ENCODE measurements around the gene HOXA3. TPM values are rescaled to one million over a fixed set of nuclear protein-coding genes. Genes with fewer than 3 reads are reported as not detected.

HOXA3 gene
- polyA plus RNA-seq, 1 donor (not counting 4 experiments of a cell fraction or from before 2014, with no cell fraction given) = 0.58 TPM

- DNase-seq (ENCODE audit: low read depth, low spot score) (no peak), FAIRE-seq (no peak)
- H3K9me3 ChIP-seq (ENCODE audit: control insufficient read depth, low read depth, low read length) = no peaks in the 10 kb centered on the region
- H4K20me1 ChIP-seq (ENCODE audit: control insufficient read depth, extremely low read depth, insufficient read depth, low read length) = no peaks in the 10 kb centered on the region
- H3K9ac ChIP-seq (ENCODE audit: control insufficient read depth, extremely low read depth, insufficient read depth, low read length) = peak overlapping the region; percentile 93
- peaks cover 3 to 7% of the 10 kb centered on the region in 2 experiments for H3K36me3 ChIP-seq (ENCODE audit: control insufficient read depth in 2 of 2, extremely low read depth in 1 of 2, insufficient read depth in 2 of 2, low read length in 2 of 2)
- dilution Hi-C loops (cut with MboI; ENCODE audit: extremely low pct_ligation_motif_present, low sequenced_read_pairs) = no loop called here
- H3K79me2 ChIP-seq (ENCODE audit: control insufficient read depth, insufficient read depth, low read length) = peaks cover 84% of the 10 kb centered on the region
- TF ChIP-seq, protein P1, sequence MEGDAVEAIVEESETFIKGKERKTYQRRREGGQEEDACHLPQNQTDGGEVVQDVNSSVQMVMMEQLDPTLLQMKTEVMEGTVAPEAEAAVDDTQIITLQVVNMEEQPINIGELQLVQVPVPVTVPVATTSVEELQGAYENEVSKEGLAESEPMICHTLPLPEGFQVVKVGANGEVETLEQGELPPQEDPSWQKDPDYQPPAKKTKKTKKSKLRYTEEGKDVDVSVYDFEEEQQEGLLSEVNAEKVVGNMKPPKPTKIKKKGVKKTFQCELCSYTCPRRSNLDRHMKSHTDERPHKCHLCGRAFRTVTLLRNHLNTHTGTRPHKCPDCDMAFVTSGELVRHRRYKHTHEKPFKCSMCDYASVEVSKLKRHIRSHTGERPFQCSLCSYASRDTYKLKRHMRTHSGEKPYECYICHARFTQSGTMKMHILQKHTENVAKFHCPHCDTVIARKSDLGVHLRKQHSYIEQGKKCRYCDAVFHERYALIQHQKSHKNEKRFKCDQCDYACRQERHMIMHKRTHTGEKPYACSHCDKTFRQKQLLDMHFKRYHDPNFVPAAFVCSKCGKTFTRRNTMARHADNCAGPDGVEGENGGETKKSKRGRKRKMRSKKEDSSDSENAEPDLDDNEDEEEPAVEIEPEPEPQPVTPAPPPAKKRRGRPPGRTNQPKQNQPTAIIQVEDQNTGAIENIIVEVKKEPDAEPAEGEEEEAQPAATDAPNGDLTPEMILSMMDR (optimal IDR thresholded peaks at IDR 0.05 in 1 of 3, IDR thresholded peaks at IDR 0.05 in 1 of 3, conservative IDR thresholded peaks at IDR 0.05 in 1 of 3; ENCODE audit: extremely low read depth in 1 of 3, insufficient read depth in 2 of 3, low read length in 3 of 3) = no peak
- no peak for TF ChIP-seq EZH2 (IDR thresholded peaks at IDR 0.05; ENCODE audit: low read length)
- peaks cover 52% of the 10 kb centered on the region for H3K4me1 ChIP-seq (ENCODE audit: control insufficient read depth, extremely low read depth, insufficient read depth, low read length)
- no peaks in the 10 kb centered on the region for H3K27me3 ChIP-seq (ENCODE audit: control insufficient read depth, extremely low read depth, insufficient read depth, low read length)
- H3K4me3 ChIP-seq (ENCODE audit: control insufficient read depth in 2 of 3, extremely low read depth in 1 of 3, insufficient read depth in 2 of 3, low read depth in 1 of 3, low read length in 3 of 3) = peak overlapping the region in 2 of 3 experiments; percentile 65 to 71
- peak overlapping the region; percentile 94 for H3K4me2 ChIP-seq (ENCODE audit: control insufficient read depth, extremely low read depth, insufficient read depth, low read depth, low read length)
- no peaks in the 10 kb centered on the region for H3K9me1 ChIP-seq (ENCODE audit: control insufficient read depth, extremely low read depth, insufficient read depth, low read length)
- peak overlapping the region; percentile 77 for H3K27ac ChIP-seq (ENCODE audit: control insufficient read depth, insufficient read depth, low read length)
- peak overlapping the region; percentile 16 for H2AFZ ChIP-seq (ENCODE audit: control insufficient read depth, low read length)
Observed at GRCh38 chr7:27143950-27144780, 8.2 kb downstream of the HOXA3 start.

DNA sequence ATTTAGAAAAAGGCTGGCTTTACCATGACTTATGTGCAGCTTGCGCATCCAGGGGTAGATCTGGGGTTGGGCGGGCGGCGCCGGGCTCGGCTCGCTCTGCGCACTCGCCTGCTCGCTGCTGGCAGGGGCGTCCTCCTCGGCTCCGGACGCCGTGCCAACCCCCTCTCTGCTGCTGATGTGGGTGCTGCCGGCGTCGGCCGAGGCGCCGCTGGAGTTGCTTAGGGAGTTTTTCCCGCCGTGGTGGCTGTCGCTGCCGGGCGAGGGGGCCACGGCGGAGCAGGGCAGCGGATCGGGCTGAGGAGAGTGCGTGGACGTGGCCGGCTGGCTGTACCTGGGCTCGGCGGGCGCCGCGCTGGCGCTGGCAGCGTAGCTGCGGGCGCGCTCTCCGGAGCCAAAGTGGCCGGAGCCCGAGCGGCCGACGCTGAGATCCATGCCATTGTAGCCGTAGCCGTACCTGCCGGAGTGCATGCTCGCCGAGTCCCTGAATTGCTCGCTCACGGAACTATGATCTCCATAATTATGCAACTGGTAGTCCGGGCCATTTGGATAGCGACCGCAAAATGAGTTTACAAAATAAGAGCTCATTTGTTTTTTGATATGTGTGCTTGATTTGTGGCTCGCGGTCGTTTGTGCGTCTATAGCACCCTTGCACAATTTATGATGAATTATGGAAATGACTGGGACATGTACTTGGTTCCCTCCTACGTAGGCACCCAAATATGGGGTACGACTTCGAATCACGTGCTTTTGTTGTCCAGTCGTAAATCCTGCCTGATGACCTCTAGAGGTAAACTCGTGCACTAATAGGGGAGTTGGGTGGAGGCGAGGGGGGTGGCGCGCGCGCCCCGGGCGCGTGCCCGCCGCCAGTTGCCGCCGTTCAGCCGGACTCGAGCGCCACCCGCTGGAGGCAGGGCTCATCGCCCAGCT, 9.1 kb downstream of the HOXA3 start, which contains the start of gene HOXA5:
Gene HOXA5, minus strand, starts transcription at position 659 of the 927 bp plus-strand sequence. Its CDS starts 74 bp downstream, at position 585.
- Histone ChIP-seq H3K9ac (ENCODE audit: control insufficient read depth, extremely low read depth, insufficient read depth, low read length) (peak within 1 kb of the TSS; percentile 93), H3K9me3 (ENCODE audit: control insufficient read depth, low read depth, low read length) (no peaks in the 10 kb centered on the region), H3K4me1 (ENCODE audit: control insufficient read depth, extremely low read depth, insufficient read depth, low read length) (peaks cover 44% of the 10 kb centered on the region), H2AFZ (ENCODE audit: control insufficient read depth, low read length) (peak within 1 kb of the TSS; percentile 16), H3K36me3 (ENCODE audit: control insufficient read depth in 2 of 2, extremely low read depth in 1 of 2, insufficient read depth in 2 of 2, low read length in 2 of 2) (peaks cover 4 to 7% of the 10 kb centered on the region in 2 experiments), H4K20me1 (ENCODE audit: control insufficient read depth, extremely low read depth, insufficient read depth, low read length) (no peaks in the 10 kb centered on the region), H3K4me2 (ENCODE audit: control insufficient read depth, extremely low read depth, insufficient read depth, low read depth, low read length) (peak within 1 kb of the TSS; percentile 94), H3K27me3 (ENCODE audit: control insufficient read depth, extremely low read depth, insufficient read depth, low read length) (no peaks in the 10 kb centered on the region), H3K79me2 (ENCODE audit: control insufficient read depth, insufficient read depth, low read length) (peaks cover 77% of the 10 kb centered on the region), H3K4me3 (ENCODE audit: control insufficient read depth in 2 of 3, extremely low read depth in 1 of 3, insufficient read depth in 2 of 3, low read depth in 1 of 3, low read length in 3 of 3) (peak within 1 kb of the TSS; percentile 58 to 93 (median 91)), H3K27ac (ENCODE audit: control insufficient read depth, insufficient read depth, low read length) (peak within 1 kb of the TSS; percentile 92), H3K9me1 (ENCODE audit: control insufficient read depth, extremely low read depth, insufficient read depth, low read length) (no peaks in the 10 kb centered on the region)
- dilution Hi-C loops (cut with MboI; ENCODE audit: extremely low pct_ligation_motif_present, low sequenced_read_pairs) = no loop called here
- peak; percentile 89 for DNase-seq (ENCODE audit: low read depth, low spot score)
- peak; percentile 92 for FAIRE-seq
- no peak for TF ChIP-seq EZH2 (IDR thresholded peaks at IDR 0.05; ENCODE audit: low read length)
- TF ChIP-seq, protein P1 (optimal IDR thresholded peaks at IDR 0.05 in 1 of 3, IDR thresholded peaks at IDR 0.05 in 1 of 3, conservative IDR thresholded peaks at IDR 0.05 in 1 of 3; ENCODE audit: extremely low read depth in 1 of 3, insufficient read depth in 2 of 3, low read length in 3 of 3) = peak in 2 of 3 experiments; percentile 73 to 78

All from keratinocyte (primary cell).